ENCODE measurements around the gene ARHGAP9. TPM values are rescaled to one million over a fixed set of nuclear protein-coding genes. Genes with fewer than 3 reads are reported as not detected.
"Not testable (repeated sequence)": the region's sequence is repeated elsewhere in the genome, so short reads cannot be mapped to it uniquely, and the experiment has no call there.

The ARHGAP9 gene
- total RNA-seq, 1 donor = under 0.01 TPM

- TF ChIP-seq CTCF (IDR thresholded peaks at IDR 0.05; ENCODE audit: insufficient read depth, low read depth, low read length) = peak; percentile 6
- H3K4me3 ChIP-seq (ENCODE audit: low read depth, low read length) = no peak overlapping the region
- no peak for DNase-seq (ENCODE audit: low read depth)
Measured at GRCh38 chr12:57498132-57498502, 18.5 kb upstream of the ARHGAP9 start.

GRCh38 chr12:57497223-57498131 is 17.8 kb upstream of the ARHGAP9 start:
- no peak for DNase-seq (ENCODE audit: low read depth)
- no peak overlapping the region for H3K4me3 ChIP-seq (ENCODE audit: low read depth, low read length)
- TF ChIP-seq CTCF (IDR thresholded peaks at IDR 0.05; ENCODE audit: insufficient read depth, low read depth, low read length) = no peak

- no peak for DNase-seq (ENCODE audit: low read depth)
- TF ChIP-seq CTCF (IDR thresholded peaks at IDR 0.05; ENCODE audit: insufficient read depth, low read depth, low read length) = no peak
- no peak overlapping the region for H3K4me3 ChIP-seq (ENCODE audit: low read depth, low read length)
Measured at GRCh38 chr12:57496822-57497221, 17.2 kb upstream of the ARHGAP9 start.

- not testable (repeated sequence) for H3K4me3 ChIP-seq (ENCODE audit: low read depth, low read length); DNase-seq (ENCODE audit: low read depth)
Measured at GRCh38 chr12:57495051-57495701, 15.5 kb upstream of the ARHGAP9 start.

GRCh38 chr12:57491393-57492280 is 12.0 kb upstream of the ARHGAP9 start:
- no peak overlapping the region for H3K4me3 ChIP-seq (ENCODE audit: low read depth, low read length)
- no peak for DNase-seq (ENCODE audit: low read depth)
- TF ChIP-seq CTCF (IDR thresholded peaks at IDR 0.05; ENCODE audit: insufficient read depth, low read depth, low read length) = no peak

GRCh38 chr12:57490126-57490525 is 10.5 kb upstream of the ARHGAP9 start:
- no peak overlapping the region for H3K4me3 ChIP-seq (ENCODE audit: low read depth, low read length)
- DNase-seq (ENCODE audit: low read depth) = no peak
- no peak for TF ChIP-seq CTCF (IDR thresholded peaks at IDR 0.05; ENCODE audit: insufficient read depth, low read depth, low read length)
